MM.1S (cell line): Measurements from ENCODE around the gene PPIG.
A peak's percentile ranks its signal among the peaks of the same experiment; 100 is the strongest.

Source experiments
- DNase-seq: peaks from one replicate; pipeline ENCODE4 v3.0.0-alpha.2; 2015
- H2AFZ ChIP-seq: fragments of 300-600 bp; sonication (generic); 2 replicates; pipeline ENCODE4 v1.6.0; 2016; ENCODE audit warnings: antibody characterized with exemption, low read length
- H3F3A ChIP-seq: fragments of 300-600 bp; sonication (generic); 2 replicates; pipeline ENCODE4 v1.6.1; 2016; ENCODE audit warnings: mild to moderate bottlenecking, antibody characterized with exemption, low read length, moderate library complexity, mixed read lengths; ENCODE audit not compliant: insufficient read depth
- H3K27ac ChIP-seq: fragments of 300-600 bp; sonication (generic); 2 replicates; pipeline ENCODE4 v1.5.1; 2016; ENCODE audit warnings: mild to moderate bottlenecking, low read length
- H3K27me3 ChIP-seq: fragments of 300-600 bp; sonication (generic); replicated peaks from 2 replicates; pipeline ENCODE4 v1.6.0; 2016; ENCODE audit warnings: low read length; ENCODE audit not compliant: insufficient read depth
- H3K36me3 ChIP-seq: fragments of 300-600 bp; sonication (generic); replicated peaks from 2 replicates; pipeline ENCODE4 v1.6.1; 2016; ENCODE audit warnings: mild to moderate bottlenecking, low read length, mixed read lengths; ENCODE audit not compliant: insufficient read depth
- H3K4me1 ChIP-seq: fragments of 300-600 bp; sonication (generic); 2 replicates; pipeline ENCODE4 v1.6.1; 2016; ENCODE audit warnings: low read length, mixed read lengths
- H3K4me2 ChIP-seq: fragments of 300-600 bp; sonication (generic); 2 replicates; pipeline ENCODE4 v1.6.0; 2016; ENCODE audit warnings: low read depth, low read length
- H3K4me3 ChIP-seq: fragments of 300-600 bp; sonication (generic); 2 replicates; pipeline ENCODE4 v1.5.1; 2016; ENCODE audit warnings: low read length, mixed read lengths
- H3K79me2 ChIP-seq: fragments of 300-600 bp; sonication (generic); 2 replicates; pipeline ENCODE4 v1.6.1; 2016; ENCODE audit warnings: mixed run types, low read length, mixed read lengths
- H3K9ac ChIP-seq: fragments of 300-600 bp; sonication (generic); 2 replicates; pipeline ENCODE4 v1.6.1; 2016; ENCODE audit warnings: low read length, mixed read lengths
- H3K9me2 ChIP-seq: fragments of 300-600 bp; sonication (generic); replicated peaks from 2 replicates; pipeline ENCODE4 v1.6.1; 2016; ENCODE audit warnings: mild to moderate bottlenecking, low read length, mixed read lengths; ENCODE audit not compliant: insufficient read depth
- H3K9me3 ChIP-seq: fragments of 300-600 bp; sonication (generic); replicated peaks from 2 replicates; pipeline ENCODE4 v1.6.1; 2016; ENCODE audit warnings: mild to moderate bottlenecking, low read length, mixed read lengths; ENCODE audit not compliant: insufficient read depth
- H4K20me1 ChIP-seq: fragments of 300-600 bp; sonication (generic); 2 replicates; pipeline ENCODE4 v1.6.1; 2016; ENCODE audit warnings: mild to moderate bottlenecking, low read length, moderate library complexity, mixed read lengths; ENCODE audit not compliant: insufficient read depth
- CTCF ChIP-seq: fragments of 300-600 bp; sonication (generic); IDR thresholded peaks from 2 replicates; pipeline ENCODE4 v1.5.1; 2016; ENCODE audit warnings: antibody characterized with exemption, low read length, mixed read lengths
- EZH2 ChIP-seq: fragments of 300-600 bp; sonication (generic); optimal IDR thresholded peaks from 2 replicates; pipeline ENCODE3; 2017; ENCODE audit warnings: low read depth, mild to moderate bottlenecking, antibody characterized with exemption, low read length, mixed read lengths
- EZH2phosphoT487 ChIP-seq: fragments of 300-600 bp; sonication (generic); IDR thresholded peaks from 2 replicates; pipeline ENCODE4 v1.6.1; 2018; ENCODE audit warnings: antibody characterized with exemption, low read length

The PPIG gene

GRCh38 chr2:169667583-169667982, 83.4 kb downstream of the PPIG start:
- Histone ChIP-seq H3F3A (no peaks in the 10 kb centered on the region), H3K4me1 (peaks cover 12% of the 10 kb centered on the region; the same call in 1 of the 2 replicates), H3K4me2 (no peak overlapping the region), H3K9me2 (no peaks in the 10 kb centered on the region), H3K9me3 (no peaks in the 10 kb centered on the region), H3K27ac (no peak overlapping the region), H3K27me3 (no peaks in the 10 kb centered on the region), H2AFZ (no peak overlapping the region), H3K79me2 (no peaks in the 10 kb centered on the region), H4K20me1 (no peaks in the 10 kb centered on the region), H3K4me3 (no peak overlapping the region), H3K9ac (no peak overlapping the region), H3K36me3 (no peaks in the 10 kb centered on the region)
- TF ChIP-seq EZH2, result no peak
- no peak for TF ChIP-seq EZH2phosphoT487
- TF ChIP-seq CTCF, result no peak
- no peak for DNase-seq

GRCh38 chr2:169670215-169670651, 86.1 kb downstream of the PPIG start:
- Histone ChIP-seq H3K27ac (no peak overlapping the region), H3K4me3 (no peak overlapping the region), H3K4me2 (peak overlapping the region; percentile 42; the same call in 1 of the 2 replicates), H3K4me1 (peaks cover 12% of the 10 kb centered on the region; the same call in 1 of the 2 replicates), H3K9me2 (no peaks in the 10 kb centered on the region), H2AFZ (no peak overlapping the region), H3K27me3 (no peaks in the 10 kb centered on the region), H3K9ac (no peak overlapping the region), H3F3A (no peaks in the 10 kb centered on the region), H3K79me2 (no peaks in the 10 kb centered on the region), H3K36me3 (no peaks in the 10 kb centered on the region), H4K20me1 (no peaks in the 10 kb centered on the region), H3K9me3 (no peaks in the 10 kb centered on the region)
- no peak for TF ChIP-seq EZH2phosphoT487
- TF ChIP-seq CTCF, result no peak
- TF ChIP-seq EZH2, result no peak
- peak; percentile 48 for DNase-seq

GRCh38 chr2:169670937-169671336, 86.8 kb downstream of the PPIG start:
- Histone ChIP-seq H3K4me2 (no peak overlapping the region), H3K9me2 (no peaks in the 10 kb centered on the region), H3K9me3 (no peaks in the 10 kb centered on the region), H3K36me3 (no peaks in the 10 kb centered on the region), H3K9ac (no peak overlapping the region), H3K4me3 (no peak overlapping the region), H3K27ac (no peak overlapping the region), H3F3A (no peaks in the 10 kb centered on the region), H3K4me1 (peaks cover 12% of the 10 kb centered on the region; the same call in 1 of the 2 replicates), H2AFZ (no peak overlapping the region), H4K20me1 (no peaks in the 10 kb centered on the region), H3K79me2 (no peaks in the 10 kb centered on the region), H3K27me3 (no peaks in the 10 kb centered on the region)
- TF ChIP-seq EZH2phosphoT487, result no peak
- TF ChIP-seq EZH2, result no peak
- TF ChIP-seq CTCF, result no peak
- no peak for DNase-seq
